IMR-90 (cell line): ENCODE measurements around the gene AVPI1. TPM values are rescaled to one million over a fixed set of nuclear protein-coding genes. Genes with fewer than 3 reads are reported as not detected.

Experiments used
- ATAC-seq: fragments of 200-7000 bp; cut with Tn5 transposase; 2 replicates; pipeline ENCODE4 v1.9.1; 2020; ENCODE audit warnings: low read depth, mild to moderate bottlenecking, moderate library complexity
- BruUV-seq: library from RNA; stranded (reverse); fragments of 400-500 nt; replicated peaks from 2 replicates; lab custom pipeline; 2021; lab: Mats Ljungman, UMichigan
- CTCF ChIA-PET: fragments of 300-600 bp; formaldehyde crosslinking; extraction: SDS; loops from one replicate; lab custom pipeline; 2021; ENCODE audit warnings: antibody characterized with exemption; lab: Yijun Ruan, JAX
- POLR2A ChIA-PET: fragments of 300-600 bp; sonication (Branson Sonifier 250); formaldehyde crosslinking; loops from one replicate; lab custom pipeline; 2022; ENCODE audit warnings: antibody characterized with exemption; ENCODE audit not compliant: unreplicated experiment; lab: Charles Lee
- DNase-seq: peaks from one replicate; pipeline ENCODE4 v3.0.0; 2013
- H2AFZ ChIP-seq: replicated peaks from 2 replicates; pipeline ENCODE3; 2013; ENCODE audit warnings: low read length, mild to moderate bottlenecking; ENCODE audit not compliant: poor library complexity
- H2AK5ac ChIP-seq: 2 replicates; pipeline ENCODE4 v1.6.1; 2013; ENCODE audit warnings: low read depth, low read length, inconsistent platforms
- H2AK9ac ChIP-seq: replicated peaks from 2 replicates; pipeline ENCODE3; 2013; ENCODE audit warnings: mild to moderate bottlenecking, low read depth, low read length, moderate library complexity; ENCODE audit not compliant: poor library complexity
- H2BK120ac ChIP-seq: 2 replicates; pipeline ENCODE4 v1.6.1; 2013; ENCODE audit warnings: low read depth, low read length, inconsistent platforms
- H2BK15ac ChIP-seq: 3 replicates; pipeline ENCODE4 v1.6.1; 2013; ENCODE audit warnings: low read depth, low read length, inconsistent platforms
- H2BK20ac ChIP-seq: 2 replicates; pipeline ENCODE4 v1.6.1; 2013; ENCODE audit warnings: low read depth, mild to moderate bottlenecking, inconsistent platforms, low read length, moderate library complexity
- H2BK5ac ChIP-seq: 2 replicates; pipeline ENCODE4 v1.6.1; 2013; ENCODE audit warnings: mild to moderate bottlenecking, low read depth, low read length, inconsistent platforms; ENCODE audit not compliant: poor library complexity, severe bottlenecking
- H3K14ac ChIP-seq: replicated peaks from 2 replicates; pipeline ENCODE4 v1.6.1; 2013; ENCODE audit warnings: low read depth, low read length, inconsistent platforms
- H3K18ac ChIP-seq: 2 replicates; pipeline ENCODE4 v1.6.1; 2013; ENCODE audit warnings: low read depth, low read length, control low read depth
- H3K23ac ChIP-seq: 2 replicates; pipeline ENCODE4 v1.6.1; 2013; ENCODE audit warnings: low read depth, low read length, inconsistent platforms
- H3K27ac ChIP-seq: 2 replicates; pipeline ENCODE4 v1.5.1; 2013; ENCODE audit warnings: mild to moderate bottlenecking, control low read depth, low read length; ENCODE audit not compliant: insufficient read depth
- H3K27me3 ChIP-seq: 2 replicates; pipeline ENCODE4 v1.6.1; 2013; ENCODE audit warnings: low read length; ENCODE audit not compliant: control insufficient read depth, insufficient read depth
- H3K36me3 ChIP-seq: 2 replicates; pipeline ENCODE4 v1.6.1; 2013; ENCODE audit warnings: low read length, mixed read lengths; ENCODE audit not compliant: control insufficient read depth, insufficient read depth
- H3K4ac ChIP-seq: 2 replicates; pipeline ENCODE4 v1.6.1; 2013; ENCODE audit warnings: low read depth, low read length, inconsistent platforms
- H3K4me1 ChIP-seq: 2 replicates; pipeline ENCODE4 v1.6.1; 2013; ENCODE audit warnings: low read length, mixed read lengths; ENCODE audit not compliant: control insufficient read depth, insufficient read depth
- H3K4me2 ChIP-seq: 2 replicates; pipeline ENCODE4 v1.6.1; 2013; ENCODE audit warnings: low read depth, mild to moderate bottlenecking, control low read depth, low read length, moderate library complexity
- H3K4me3 ChIP-seq: 2 replicates; pipeline ENCODE4 v1.5.1; 2013; ENCODE audit warnings: low read depth, mild to moderate bottlenecking, control low read depth, low read length, moderate library complexity; ENCODE audit not compliant: insufficient read depth
- H3K56ac ChIP-seq: 2 replicates; pipeline ENCODE4 v1.6.1; 2013; ENCODE audit warnings: low read length, inconsistent platforms; ENCODE audit not compliant: insufficient read depth; ENCODE audit errors: extremely low read depth
- H3K79me1 ChIP-seq, 2 experiments: 2 replicates each; pipeline ENCODE4 v1.6.1; 2013; ENCODE audit warnings: low read length in 2 of 2, inconsistent platforms in 1 of 2, low read depth in 1 of 2
- H3K9ac ChIP-seq: 2 replicates; pipeline ENCODE4 v1.6.1; 2013; ENCODE audit warnings: low read depth, low read length, control low read depth
- H3K9me1 ChIP-seq: 2 replicates; pipeline ENCODE4 v1.6.1; 2013; ENCODE audit warnings: low read length, inconsistent platforms; ENCODE audit not compliant: insufficient read depth
- H3K9me3 ChIP-seq: 2 replicates; pipeline ENCODE4 v1.6.1; 2013; ENCODE audit warnings: low read length; ENCODE audit not compliant: control insufficient read depth, insufficient read depth
- H4K20me1 ChIP-seq: 2 replicates; pipeline ENCODE4 v1.6.1; 2013; ENCODE audit warnings: low read length, inconsistent platforms; ENCODE audit not compliant: insufficient read depth
- H4K5ac ChIP-seq: 2 replicates; pipeline ENCODE4 v1.6.1; 2013; ENCODE audit warnings: mild to moderate bottlenecking, low read depth, low read length, control low read depth
- H4K8ac ChIP-seq, 2 experiments: 2 replicates each; pipeline ENCODE4 v1.6.1; 2013; ENCODE audit warnings: low read depth in 2 of 2, low read length in 2 of 2, control low read depth in 1 of 2, inconsistent platforms in 1 of 2
- H4K91ac ChIP-seq: 2 replicates; pipeline ENCODE4 v1.6.1; 2013; ENCODE audit warnings: low read depth, low read length, inconsistent platforms; ENCODE audit not compliant: insufficient read depth
- BHLHE40 ChIP-seq: fragments of 150-350 bp; IDR thresholded peaks from 2 replicates; pipeline ENCODE4 v1.6.1; 2016; ENCODE audit warnings: mild to moderate bottlenecking, low read depth, low read length
- CHD1 ChIP-seq: IDR thresholded peaks from 2 replicates; pipeline ENCODE4 v1.6.1; 2012; ENCODE audit warnings: low read depth, low read length, improper control_type of control experiment
- FOS ChIP-seq: fragments of 150-350 bp; IDR thresholded peaks from 2 replicates; pipeline ENCODE4 v1.6.1; 2016; ENCODE audit warnings: low read depth, low read length
- MXI1 ChIP-seq: IDR thresholded peaks from 2 replicates; pipeline ENCODE4 v1.6.1; 2012; ENCODE audit warnings: low read depth, mild to moderate bottlenecking, low read length, moderate library complexity, borderline replicate concordance
- NFE2L2 ChIP-seq: fragments of 150-350 bp; IDR thresholded peaks from 2 replicates; pipeline ENCODE4 v1.6.1; 2016; ENCODE audit warnings: low read depth, mild to moderate bottlenecking, low read length
- RAD21 ChIP-seq: IDR thresholded peaks from 2 replicates; pipeline ENCODE4 v1.6.1; 2012; ENCODE audit warnings: low read length, improper control_type of control experiment
- RCOR1 ChIP-seq: IDR thresholded peaks from 2 replicates; pipeline ENCODE4 v1.6.1; 2012; ENCODE audit warnings: mild to moderate bottlenecking, low read length, improper control_type of control experiment; ENCODE audit not compliant: insufficient replicate concordance
- RFX5 ChIP-seq: IDR thresholded peaks from 2 replicates; pipeline ENCODE4 v1.8.0; 2012; ENCODE audit warnings: low read depth, mild to moderate bottlenecking, low read length, moderate library complexity
- SMC3 ChIP-seq: fragments of 150-350 bp; IDR thresholded peaks from 2 replicates; pipeline ENCODE4 v1.6.1; 2016; ENCODE audit warnings: low read depth, mild to moderate bottlenecking, antibody characterized with exemption, low read length, moderate library complexity
- WGBS, 2 experiments: methylation state at CpG; one replicate each; pipeline versions ENCODE4 v1.1.5 to v1.1.7; 2013; ENCODE audit warnings: missing lambda C conversion rate in 2 of 2; ENCODE audit not compliant: insufficient read length in 1 of 2; ENCODE audit errors: extremely low coverage in 2 of 2; 5-methylcytosine and 5-hydroxymethylcytosine counted together
- dilution Hi-C: fragments of 300-500 bp; cut with HindIII; formaldehyde crosslinking; loops from one replicate; pipeline ENCODE4 v1.14.3; 2018; ENCODE audit warnings: low sequenced_read_pairs; ENCODE audit not compliant: unreplicated experiment
- in situ Hi-C: fragments of 300-500 bp; cut with MboI; formaldehyde crosslinking; loops from 3 replicates; pipeline ENCODE4 v1.14.3; 2019; ENCODE audit warnings: low sequenced_read_pairs, inconsistent platforms, mixed read lengths
- intact Hi-C: fragments of 100-400 bp; cut with micrococcal nuclease; formaldehyde crosslinking; loops from 2 replicates; pipeline ENCODE4 v1.10.0; 2022
- polyA plus RNA-seq, 3 experiments: library from polyadenylated mRNA; depleted of rRNA; stranded (reverse); fragments of >200 nt; gene quantifications; 2 replicates each; pipeline ENCODE4 v1.2.3, GENCODE V29; 2012; ENCODE audit warnings: low replicate concordance in 1 of 3
- total RNA-seq: library from RNA; depleted of rRNA; stranded (reverse); fragments of >200 nt; gene quantifications from 2 replicates; pipeline ENCODE4 v1.2.3, GENCODE V29; 2012
- TF ChIP-seq, protein P1 (sequence below): fragments of 150-350 bp; IDR thresholded peaks from 2 replicates; pipeline ENCODE4 v1.6.1; 2017; ENCODE audit warnings: mild to moderate bottlenecking, antibody characterized with exemption, low read length, low read depth
- TF ChIP-seq, protein P2 (sequence below): conservative IDR thresholded peaks from 2 replicates; pipeline ENCODE4 v1.5.1; 2012; ENCODE audit warnings: mild to moderate bottlenecking, low read depth, low read length, improper control_type of control experiment

Gene AVPI1
- total and polyA plus RNA-seq, 2 of the 4 experiments (the other 2 are of a cell fraction), result 26.7 to 29.8 TPM

DNA sequence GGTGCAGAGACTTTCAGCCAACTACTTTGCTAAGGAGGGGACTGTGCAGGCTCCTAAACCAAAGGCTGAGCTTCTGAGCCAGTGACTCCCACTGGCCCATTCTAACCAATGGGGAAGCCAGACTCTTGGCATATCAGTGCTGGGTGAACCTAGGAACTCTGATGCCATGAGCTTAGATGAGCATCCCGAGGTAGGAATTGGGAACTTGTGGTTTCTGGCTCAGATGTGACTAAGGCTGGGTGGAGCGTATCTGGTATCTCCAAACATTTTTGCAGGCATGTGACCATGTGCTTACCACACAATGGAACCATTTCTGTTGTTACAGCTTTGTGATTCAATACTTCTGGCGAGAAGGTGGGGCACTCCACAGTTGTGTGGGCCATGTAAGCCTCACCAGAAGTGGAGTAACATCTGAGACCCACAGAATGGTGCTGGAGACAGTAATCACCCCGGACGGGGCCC is 2.5 kb upstream of the AVPI1 start (continued):
- 0 out of 2 replicates have a peak, but pooled peaks have one; percentile 61 for TF ChIP-seq MXI1

DNA sequence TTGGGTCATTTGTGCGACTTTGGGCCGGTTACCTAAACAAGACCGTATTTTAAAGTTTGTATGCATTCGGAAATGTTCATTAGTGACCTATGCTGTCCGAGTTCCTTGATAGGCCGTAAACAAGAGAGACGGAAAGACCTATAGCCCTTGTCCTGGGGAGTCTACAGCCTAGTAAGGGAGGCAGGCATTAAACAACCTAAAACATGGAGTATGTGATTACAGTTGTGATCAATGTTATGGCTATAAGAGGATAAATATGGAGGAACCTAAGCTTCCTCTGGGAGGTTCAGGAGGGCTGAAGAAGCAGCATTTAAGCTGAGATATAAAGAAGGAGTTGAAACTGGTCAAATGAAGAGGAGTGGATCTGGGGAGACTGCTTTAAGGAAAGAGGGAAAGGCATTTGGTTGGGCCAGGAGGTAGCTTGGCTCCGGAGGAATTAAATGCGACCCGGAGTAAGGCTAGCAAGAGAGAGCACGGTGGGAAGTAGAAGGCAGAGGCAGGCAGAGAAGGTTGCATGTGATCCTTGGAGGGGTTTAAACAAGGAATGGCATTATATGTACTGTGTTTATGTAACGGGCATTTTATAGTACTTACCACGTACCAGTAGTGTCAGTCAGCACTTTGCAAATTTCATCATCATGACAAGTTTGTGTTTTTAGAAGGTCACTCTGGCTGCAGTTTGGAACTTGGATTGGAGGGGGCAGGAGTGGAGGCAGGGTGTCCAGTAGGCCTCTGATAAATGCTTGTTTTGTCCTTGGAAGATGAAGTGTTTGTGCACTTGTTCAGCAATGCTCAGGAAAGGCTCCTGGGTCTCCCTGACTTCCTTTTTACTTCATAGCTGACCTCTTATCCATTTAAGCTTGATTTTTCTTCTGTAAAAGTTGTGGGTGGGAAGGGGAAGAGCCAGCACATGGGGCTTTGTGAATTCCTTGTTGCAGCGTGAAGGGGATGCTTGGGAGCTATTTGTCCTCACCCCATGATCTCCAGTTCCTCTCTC is 1.0 kb upstream of the AVPI1 start:
- peak overlapping the region; percentile 99 for H3K27ac ChIP-seq
- H3K18ac ChIP-seq, result peak overlapping the region; percentile 95
- peaks cover 25% of the 10 kb centered on the region for H3K4me1 ChIP-seq
- peak overlapping the region; percentile 17 for H3K4me3 ChIP-seq
- H4K8ac ChIP-seq, result peak overlapping the region; percentile 84 to 96
- H4K5ac ChIP-seq, result peak overlapping the region; percentile 94
- H3K79me1 ChIP-seq, result peaks cover 3 to 32% of the 10 kb centered on the region in 2 experiments; a peak in 2 of 4 replicates
- H2BK5ac ChIP-seq, result peak overlapping the region; percentile 97
- no peaks in the 10 kb centered on the region for H3K9me3 ChIP-seq
- peak overlapping the region; percentile 97 for H2AK9ac ChIP-seq
- H3K23ac ChIP-seq, result peak overlapping the region; percentile 99
- peak overlapping the region; percentile 83 for H3K9ac ChIP-seq
- dilution Hi-C loops (no loop called here), intact Hi-C loops (loop anchor here (1.0 kb wide), 2 partner anchors 116 to 190 kb away; partner anchors contain the start of genes ANKRD2, MMS19 and UBTD1), in situ Hi-C loops (no loop called here)
- peak overlapping the region; percentile 93 for H2AK5ac ChIP-seq
- DNase-seq, result peak; percentile 93
- H4K91ac ChIP-seq, result peak overlapping the region; percentile 98
- WGBS, 2 experiments, result 40% methylated on average over 1 of the region's 14 CpGs; no CpG with 5 or more reads in 1 of the 2 experiments
- H2BK120ac ChIP-seq, result peak overlapping the region; percentile 99
- H4K20me1 ChIP-seq, result peaks cover 22% of the 10 kb centered on the region
- H2BK15ac ChIP-seq, result peak overlapping the region; percentile 82; the same call in 2 of the 3 replicates
- ATAC-seq, result peak; percentile 6
- H2AFZ ChIP-seq, result peak overlapping the region; percentile 91
- peak overlapping the region; percentile 94 for H2BK20ac ChIP-seq
- H3K4me2 ChIP-seq, result peak overlapping the region; percentile 78
- no peaks in the 10 kb centered on the region for H3K27me3 ChIP-seq
- peak overlapping the region; percentile 94 for H3K56ac ChIP-seq
- CTCF ChIA-PET, result interaction anchor here (1.5 to 2.1 kb wide), 2 partner anchors 14 to 21 kb away, joined by 4 to 6 read pairs; no protein-coding TSS in a partner anchor
- peak overlapping the region; percentile 98 for H3K14ac ChIP-seq
- H3K4ac ChIP-seq, result peak overlapping the region; percentile 99
- peaks cover 10% of the 10 kb centered on the region for H3K9me1 ChIP-seq
- no TSS peak for BruUV-seq
- H3K36me3 ChIP-seq, result no peaks in the 10 kb centered on the region
- POLR2A ChIA-PET, result interaction anchor here (0.5 to 1.1 kb wide), 2 partner anchors 49 to 1101 kb away, joined by 3 to 4 read pairs; partner anchors contain the start of gene ZFYVE27
- TF ChIP-seq MXI1, result no peak
- peak; percentile 23 for TF ChIP-seq RCOR1
- TF ChIP-seq, protein P1, sequence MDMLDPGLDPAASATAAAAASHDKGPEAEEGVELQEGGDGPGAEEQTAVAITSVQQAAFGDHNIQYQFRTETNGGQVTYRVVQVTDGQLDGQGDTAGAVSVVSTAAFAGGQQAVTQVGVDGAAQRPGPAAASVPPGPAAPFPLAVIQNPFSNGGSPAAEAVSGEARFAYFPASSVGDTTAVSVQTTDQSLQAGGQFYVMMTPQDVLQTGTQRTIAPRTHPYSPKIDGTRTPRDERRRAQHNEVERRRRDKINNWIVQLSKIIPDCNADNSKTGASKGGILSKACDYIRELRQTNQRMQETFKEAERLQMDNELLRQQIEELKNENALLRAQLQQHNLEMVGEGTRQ, result no peak
- TF ChIP-seq SMC3, result no peak
- TF ChIP-seq BHLHE40, result peak; percentile 53; the same call in 1 of the 2 replicates
- TF ChIP-seq, protein P2, sequence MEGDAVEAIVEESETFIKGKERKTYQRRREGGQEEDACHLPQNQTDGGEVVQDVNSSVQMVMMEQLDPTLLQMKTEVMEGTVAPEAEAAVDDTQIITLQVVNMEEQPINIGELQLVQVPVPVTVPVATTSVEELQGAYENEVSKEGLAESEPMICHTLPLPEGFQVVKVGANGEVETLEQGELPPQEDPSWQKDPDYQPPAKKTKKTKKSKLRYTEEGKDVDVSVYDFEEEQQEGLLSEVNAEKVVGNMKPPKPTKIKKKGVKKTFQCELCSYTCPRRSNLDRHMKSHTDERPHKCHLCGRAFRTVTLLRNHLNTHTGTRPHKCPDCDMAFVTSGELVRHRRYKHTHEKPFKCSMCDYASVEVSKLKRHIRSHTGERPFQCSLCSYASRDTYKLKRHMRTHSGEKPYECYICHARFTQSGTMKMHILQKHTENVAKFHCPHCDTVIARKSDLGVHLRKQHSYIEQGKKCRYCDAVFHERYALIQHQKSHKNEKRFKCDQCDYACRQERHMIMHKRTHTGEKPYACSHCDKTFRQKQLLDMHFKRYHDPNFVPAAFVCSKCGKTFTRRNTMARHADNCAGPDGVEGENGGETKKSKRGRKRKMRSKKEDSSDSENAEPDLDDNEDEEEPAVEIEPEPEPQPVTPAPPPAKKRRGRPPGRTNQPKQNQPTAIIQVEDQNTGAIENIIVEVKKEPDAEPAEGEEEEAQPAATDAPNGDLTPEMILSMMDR, result no peak
- TF ChIP-seq FOS, result no peak
- TF ChIP-seq NFE2L2, result no peak
- no peak for TF ChIP-seq RAD21
- TF ChIP-seq RFX5, result no peak
- 0 out of 2 replicates have a peak, but pooled peaks have one; percentile 54 for TF ChIP-seq CHD1
